ENCODE results near the gene MALRD1. TPM values are rescaled to one million over a fixed set of nuclear protein-coding genes. Genes with fewer than 3 reads are reported as not detected.

Gene MALRD1
- total RNA-seq, 1 experiment from 2014 or later = not detected

GRCh38 chr10:19412531-19412930 is 363.9 kb downstream of the MALRD1 start:
- Histone ChIP-seq H3K27me3 (ENCODE audit: control insufficient read depth, insufficient read depth, low read length) (no peaks in the 10 kb centered on the region), H3K27ac (ENCODE audit: low read length) (no peak overlapping the region), H3K36me3 (ENCODE audit: control insufficient read depth, insufficient read depth, low read length) (no peaks in the 10 kb centered on the region), H3K4me1 (ENCODE audit: control insufficient read depth, insufficient read depth, low read length) (no peaks in the 10 kb centered on the region), H3K4me3 (ENCODE audit: low read depth in 2 of 2, low read length in 2 of 2) (no peak overlapping the region), H3K9me3 (ENCODE audit: control insufficient read depth, insufficient read depth, low read depth, low read length) (no peaks in the 10 kb centered on the region)
- in situ Hi-C loops (cut with HindIII; ENCODE audit: low pct_unique_long_range_greater_than_20kb, low sequenced_read_pairs) (no loop called here), intact Hi-C loops (cut with micrococcal nuclease; ENCODE audit: unreplicated experiment) (loop anchor here (10.0 kb wide), 1 partner anchor 382 kb away; no protein-coding TSS in a partner anchor)
- BruUV-seq (replicated peaks) = no TSS peak
- no peak for TF ChIP-seq POLR2AphosphoS5 (IDR thresholded peaks at IDR 0.05; ENCODE audit: low read depth, low read length)
- no peak for TF ChIP-seq SIN3A (IDR thresholded peaks at IDR 0.05; ENCODE audit: borderline replicate concordance, insufficient read depth, low read depth, low read length)
- no peak for TF ChIP-seq TCF7L2 (IDR thresholded peaks at IDR 0.05; ENCODE audit: low read depth, low read length)
- TF ChIP-seq REST (IDR thresholded peaks at IDR 0.05; ENCODE audit: insufficient read depth in 1 of 2, low read depth in 2 of 2, low read length in 1 of 2) = no peak
- TF ChIP-seq CTCF (IDR thresholded peaks at IDR 0.05) = peak; percentile 25; the same call in 1 of the 2 replicates
- no peak for ATAC-seq
- POLR2A ChIA-PET = no interaction called here
- DNase-seq (ENCODE audit: low read depth, low spot score) = no peak
- CTCF ChIA-PET = no interaction called here

- ChIA-PET POLR2A (no interaction called here), CTCF (no interaction called here)
- intact Hi-C loops (cut with micrococcal nuclease; ENCODE audit: unreplicated experiment) = loop anchor here (10.0 kb wide), 1 partner anchor 379 kb away; no protein-coding TSS in a partner anchor
- BruUV-seq (replicated peaks) = no TSS peak
- Histone ChIP-seq H3K36me3 (ENCODE audit: control insufficient read depth, insufficient read depth, low read length) (no peaks in the 10 kb centered on the region), H3K27me3 (ENCODE audit: control insufficient read depth, insufficient read depth, low read length) (no peaks in the 10 kb centered on the region), H3K9me3 (ENCODE audit: control insufficient read depth, insufficient read depth, low read depth, low read length) (no peaks in the 10 kb centered on the region), H3K4me3 (ENCODE audit: low read depth in 2 of 2, low read length in 2 of 2) (no peak overlapping the region), H3K27ac (ENCODE audit: low read length) (no peak overlapping the region), H3K4me1 (ENCODE audit: control insufficient read depth, insufficient read depth, low read length) (no peaks in the 10 kb centered on the region)
- TF ChIP-seq REST (IDR thresholded peaks at IDR 0.05; ENCODE audit: insufficient read depth in 1 of 2, low read depth in 2 of 2, low read length in 1 of 2) = no peak
- no peak for TF ChIP-seq TCF7L2 (IDR thresholded peaks at IDR 0.05; ENCODE audit: low read depth, low read length)
- no peak for TF ChIP-seq POLR2AphosphoS5 (IDR thresholded peaks at IDR 0.05; ENCODE audit: low read depth, low read length)
- TF ChIP-seq CTCF (IDR thresholded peaks at IDR 0.05) = no peak
- TF ChIP-seq SIN3A (IDR thresholded peaks at IDR 0.05; ENCODE audit: borderline replicate concordance, insufficient read depth, low read depth, low read length) = no peak
- DNase-seq (ENCODE audit: low read depth, low spot score) (no peak), ATAC-seq (no peak)
- in situ Hi-C loops (cut with HindIII; ENCODE audit: low pct_unique_long_range_greater_than_20kb, low sequenced_read_pairs) = no loop called here
Measured at GRCh38 chr10:19416164-19416563, 367.6 kb downstream of the MALRD1 start.

Data from Panc1 (cell line).